Neural progenitor cell (in vitro differentiated cells): ENCODE results near the gene LPP. TPM values are rescaled to one million over a fixed set of nuclear protein-coding genes. Genes with fewer than 3 reads are reported as not detected.
A peak's percentile ranks its signal among the peaks of the same experiment; 100 is the strongest.

Experiments used
- DNase-seq: peaks from one replicate; pipeline ENCODE4 v3.0.0-alpha.2; 2016; ENCODE audit warnings: low spot score
- H2AFZ ChIP-seq: fragments of 200-600 bp; sonication (generic); replicated peaks from 2 replicates; pipeline ENCODE4 v1.6.1; 2016; ENCODE audit warnings: antibody characterized with exemption
- H3F3A ChIP-seq: fragments of 200-600 bp; sonication (generic); 2 replicates; pipeline ENCODE4 v1.6.1; 2016; ENCODE audit warnings: antibody characterized with exemption, low read depth
- H3K27ac ChIP-seq: fragments of 200-600 bp; sonication (generic); 2 replicates; pipeline ENCODE4 v1.5.1; 2016; ENCODE audit warnings: mild to moderate bottlenecking
- H3K27me3 ChIP-seq: fragments of 200-600 bp; sonication (generic); 2 replicates; pipeline ENCODE4 v1.6.1; 2016; ENCODE audit warnings: mild to moderate bottlenecking, moderate library complexity
- H3K36me3 ChIP-seq: fragments of 200-600 bp; sonication (generic); 2 replicates; pipeline ENCODE4 v1.5.1; 2016
- H3K4me1 ChIP-seq: fragments of 200-600 bp; sonication (generic); 2 replicates; pipeline ENCODE4 v1.6.1; 2016; ENCODE audit warnings: mixed run types
- H3K4me2 ChIP-seq: fragments of 200-600 bp; sonication (generic); 2 replicates; pipeline ENCODE4 v1.6.1; 2016
- H3K4me3 ChIP-seq: fragments of 200-600 bp; sonication (generic); 2 replicates; pipeline ENCODE4 v1.5.1; 2016
- H3K79me2 ChIP-seq: fragments of 200-600 bp; sonication (generic); 2 replicates; pipeline ENCODE4 v1.6.1; 2016; ENCODE audit warnings: low read depth
- H3K9ac ChIP-seq: fragments of 200-600 bp; sonication (generic); 2 replicates; pipeline ENCODE4 v1.6.1; 2016
- H3K9me3 ChIP-seq: fragments of 200-600 bp; sonication (generic); 2 replicates; pipeline ENCODE4 v1.5.1; 2016; ENCODE audit warnings: low read depth
- H4K20me1 ChIP-seq: fragments of 200-600 bp; sonication (generic); 2 replicates; pipeline ENCODE4 v1.6.1; 2016; ENCODE audit warnings: low read depth
- H3K27ac Mint-ChIP-seq: 3 replicates; pipeline ENCODE4 v1.8.0; 2021; ENCODE audit warnings: mixed read lengths
- H3K27me3 Mint-ChIP-seq: 2 replicates; pipeline ENCODE4 v1.8.0; 2022; ENCODE audit warnings: low read depth, mild to moderate bottlenecking, inconsistent platforms, moderate library complexity, mixed read lengths; ENCODE audit not compliant: insufficient read depth
- H3K36me3 Mint-ChIP-seq: 3 replicates; pipeline ENCODE4 v1.8.0; 2021; ENCODE audit warnings: mixed read lengths
- H3K4me1 Mint-ChIP-seq: 3 replicates; pipeline ENCODE4 v1.8.0; 2021; ENCODE audit warnings: mixed read lengths
- H3K4me3 Mint-ChIP-seq: 3 replicates; pipeline ENCODE4 v1.8.0; 2021; ENCODE audit warnings: mild to moderate bottlenecking, moderate library complexity, mixed read lengths
- H3K9me3 Mint-ChIP-seq: 3 replicates; pipeline ENCODE4 v1.8.0; 2020; ENCODE audit warnings: mixed read lengths
- EZH2 ChIP-seq: fragments of 200-600 bp; sonication (generic); IDR thresholded peaks from 2 replicates; pipeline ENCODE4 v1.6.1; 2017; ENCODE audit warnings: antibody characterized with exemption, mild to moderate bottlenecking, moderate library complexity
- EZH2phosphoT487 ChIP-seq: fragments of 200-600 bp; sonication (generic); IDR thresholded peaks from 2 replicates; pipeline ENCODE4 v1.6.1; 2017; ENCODE audit warnings: antibody characterized with exemption
- total RNA-seq: library from RNA; depleted of rRNA; stranded (reverse); fragments of >200 nt; gene quantifications from 2 replicates; pipeline ENCODE4 v1.2.3, GENCODE V29; 2015; ENCODE audit warnings: low replicate concordance
- TF ChIP-seq, protein P1 (sequence below): fragments of 200-600 bp; sonication (generic); IDR thresholded peaks from 2 replicates; pipeline ENCODE4 v1.5.1; 2017; ENCODE audit warnings: antibody characterized with exemption, mild to moderate bottlenecking

LPP gene
- total RNA-seq, 1 donor from 2014 or later: 18.9 TPM

DNA sequence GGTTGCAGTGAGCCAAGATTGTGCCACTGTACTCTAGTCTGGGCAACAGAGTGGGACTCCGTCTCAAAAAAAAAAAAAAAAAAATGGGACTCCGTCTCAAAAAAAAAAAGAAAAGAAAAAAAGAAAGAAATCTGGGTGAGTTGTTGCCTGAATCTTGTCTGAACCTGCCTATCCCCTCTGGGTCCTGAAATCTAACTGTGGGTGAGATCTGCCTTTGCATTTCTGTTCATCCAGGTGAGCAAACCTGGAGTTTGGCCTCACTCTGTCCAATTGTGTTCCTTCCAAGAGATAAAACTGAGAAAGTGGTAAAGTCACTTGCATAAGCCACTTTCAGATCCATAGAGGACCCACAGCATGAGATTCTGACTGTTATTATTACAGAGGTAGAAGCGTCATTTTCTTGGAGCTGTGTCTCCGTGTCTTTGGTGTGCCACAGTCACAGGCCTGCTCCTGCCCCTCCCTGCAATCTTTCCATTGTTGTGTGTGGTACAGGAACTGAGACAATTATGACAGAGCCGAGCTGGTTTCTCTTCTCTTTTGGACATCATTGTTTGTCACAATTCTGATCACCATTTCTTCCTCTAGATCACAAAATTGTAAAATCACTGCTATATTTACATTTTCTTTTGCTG is 235.9 kb downstream of the LPP start:
- Mint-ChIP-seq H3K27ac (no peak overlapping the region), H3K4me1 (peaks cover 17% of the 10 kb centered on the region), H3K36me3 (no peaks in the 10 kb centered on the region), H3K9me3 (no peaks in the 10 kb centered on the region), H3K27me3 (peaks cover 2% of the 10 kb centered on the region), H3K4me3 (no peak overlapping the region)
- no peaks in the 10 kb centered on the region for H3K79me2 ChIP-seq
- H3K4me1 ChIP-seq: peaks cover 13% of the 10 kb centered on the region
- no peaks in the 10 kb centered on the region for H4K20me1 ChIP-seq
- no peak for DNase-seq
- H3K27me3 ChIP-seq: no peaks in the 10 kb centered on the region
- H3K36me3 ChIP-seq: no peaks in the 10 kb centered on the region
- H3F3A ChIP-seq: peaks cover 4% of the 10 kb centered on the region
- H3K27ac ChIP-seq: no peak overlapping the region
- H3K9ac ChIP-seq: no peak overlapping the region
- H3K9me3 ChIP-seq: no peaks in the 10 kb centered on the region
- no peak overlapping the region for H2AFZ ChIP-seq
- no peak for TF ChIP-seq EZH2
- no peak for TF ChIP-seq EZH2phosphoT487
- TF ChIP-seq, protein P1, sequence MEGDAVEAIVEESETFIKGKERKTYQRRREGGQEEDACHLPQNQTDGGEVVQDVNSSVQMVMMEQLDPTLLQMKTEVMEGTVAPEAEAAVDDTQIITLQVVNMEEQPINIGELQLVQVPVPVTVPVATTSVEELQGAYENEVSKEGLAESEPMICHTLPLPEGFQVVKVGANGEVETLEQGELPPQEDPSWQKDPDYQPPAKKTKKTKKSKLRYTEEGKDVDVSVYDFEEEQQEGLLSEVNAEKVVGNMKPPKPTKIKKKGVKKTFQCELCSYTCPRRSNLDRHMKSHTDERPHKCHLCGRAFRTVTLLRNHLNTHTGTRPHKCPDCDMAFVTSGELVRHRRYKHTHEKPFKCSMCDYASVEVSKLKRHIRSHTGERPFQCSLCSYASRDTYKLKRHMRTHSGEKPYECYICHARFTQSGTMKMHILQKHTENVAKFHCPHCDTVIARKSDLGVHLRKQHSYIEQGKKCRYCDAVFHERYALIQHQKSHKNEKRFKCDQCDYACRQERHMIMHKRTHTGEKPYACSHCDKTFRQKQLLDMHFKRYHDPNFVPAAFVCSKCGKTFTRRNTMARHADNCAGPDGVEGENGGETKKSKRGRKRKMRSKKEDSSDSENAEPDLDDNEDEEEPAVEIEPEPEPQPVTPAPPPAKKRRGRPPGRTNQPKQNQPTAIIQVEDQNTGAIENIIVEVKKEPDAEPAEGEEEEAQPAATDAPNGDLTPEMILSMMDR: no peak
- no peak overlapping the region for H3K4me2 ChIP-seq
- H3K4me3 ChIP-seq: no peak overlapping the region

DNA sequence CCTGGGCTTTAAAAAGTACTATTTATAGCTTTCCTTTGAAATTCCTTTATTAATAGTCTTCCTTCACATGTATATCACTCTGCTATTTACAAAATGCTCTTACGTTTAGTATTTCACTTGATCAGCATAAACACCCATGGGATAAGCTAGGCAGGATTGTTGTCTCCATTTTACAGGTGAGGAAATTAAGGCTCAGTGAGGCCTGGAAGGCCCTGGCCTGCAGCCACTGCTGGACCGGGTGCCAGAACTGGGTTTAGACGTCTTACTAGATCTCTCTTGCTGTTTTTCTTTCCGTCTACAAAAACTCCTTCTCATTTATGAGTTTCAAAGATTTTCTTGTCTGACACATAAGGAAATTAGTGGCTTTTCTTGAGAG is 236.4 kb downstream of the LPP start:
- Histone ChIP-seq H3K27me3 (no peaks in the 10 kb centered on the region), H4K20me1 (no peaks in the 10 kb centered on the region), H3K9ac (no peak overlapping the region), H3K27ac (no peak overlapping the region), H3K36me3 (no peaks in the 10 kb centered on the region), H3F3A (peaks cover 4% of the 10 kb centered on the region), H3K4me2 (no peak overlapping the region), H2AFZ (no peak overlapping the region), H3K9me3 (no peaks in the 10 kb centered on the region), H3K4me3 (no peak overlapping the region), H3K4me1 (peaks cover 13% of the 10 kb centered on the region), H3K79me2 (no peaks in the 10 kb centered on the region)
- Mint-ChIP-seq H3K27me3 (no peaks in the 10 kb centered on the region), H3K27ac (no peak overlapping the region), H3K9me3 (no peaks in the 10 kb centered on the region), H3K36me3 (no peaks in the 10 kb centered on the region), H3K4me3 (no peak overlapping the region), H3K4me1 (peaks cover 17% of the 10 kb centered on the region)
- no peak for DNase-seq
- TF ChIP-seq, protein P1: no peak
- TF ChIP-seq EZH2phosphoT487: no peak
- TF ChIP-seq EZH2: no peak

DNA sequence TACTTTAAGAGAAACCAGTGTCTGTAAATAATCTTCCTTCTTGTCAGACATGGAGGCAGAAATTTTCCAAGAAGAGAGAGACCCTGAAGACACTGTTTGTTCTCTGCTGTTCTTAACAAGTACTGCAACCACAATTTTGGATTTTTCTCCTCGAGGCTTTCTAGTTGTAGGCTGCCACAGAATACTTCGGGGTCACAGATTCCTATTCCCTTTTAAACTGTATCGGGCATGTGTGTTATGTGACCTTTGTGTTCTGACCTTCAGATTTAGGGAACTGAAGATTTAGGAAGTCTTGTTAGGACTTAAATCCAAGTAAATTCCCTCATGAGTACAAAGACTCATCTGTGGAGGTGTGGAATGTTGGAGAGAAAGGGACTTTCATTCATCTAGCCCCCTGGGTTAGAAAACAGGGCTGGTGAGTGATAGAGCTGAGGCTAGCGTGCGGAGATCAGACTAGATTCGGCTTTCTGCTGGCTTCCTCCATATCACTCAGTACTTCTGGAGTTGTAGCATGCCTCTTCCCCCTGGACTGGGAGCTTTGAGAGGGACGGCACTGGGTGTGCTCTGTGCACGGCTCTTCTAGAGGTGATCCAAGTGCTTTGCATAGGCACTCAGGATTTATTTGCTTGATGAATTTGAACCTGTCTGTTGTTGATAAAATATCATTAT is 237.0 kb downstream of the LPP start:
- Mint-ChIP-seq H3K36me3 (no peaks in the 10 kb centered on the region), H3K4me3 (no peak overlapping the region), H3K27me3 (no peaks in the 10 kb centered on the region), H3K27ac (peak overlapping the region; percentile 20), H3K9me3 (no peaks in the 10 kb centered on the region), H3K4me1 (peaks cover 17% of the 10 kb centered on the region)
- H3F3A ChIP-seq: peaks cover 4% of the 10 kb centered on the region
- H3K4me2 ChIP-seq: no peak overlapping the region
- H3K36me3 ChIP-seq: no peaks in the 10 kb centered on the region
- H3K27ac ChIP-seq: no peak overlapping the region
- H3K4me3 ChIP-seq: no peak overlapping the region
- H3K4me1 ChIP-seq: peaks cover 13% of the 10 kb centered on the region
- TF ChIP-seq, protein P1: no peak
- TF ChIP-seq EZH2phosphoT487: no peak
- no peak for TF ChIP-seq EZH2
- no peaks in the 10 kb centered on the region for H3K79me2 ChIP-seq
- peak; percentile 49 for DNase-seq
- H4K20me1 ChIP-seq: no peaks in the 10 kb centered on the region
- no peak overlapping the region for H3K9ac ChIP-seq
- no peaks in the 10 kb centered on the region for H3K9me3 ChIP-seq
- no peaks in the 10 kb centered on the region for H3K27me3 ChIP-seq
- H2AFZ ChIP-seq: no peak overlapping the region
